ENCODE measurements around the gene PLEKHA6.

The PLEKHA6 gene

GRCh38 chr1:204172404-204173029 lies 187.2 kb downstream of the PLEKHA6 start:
- no peak for DNase-seq (ENCODE audit: low spot score)
- Histone ChIP-seq H3K4me3 (ENCODE audit: severe bottlenecking) (no peak overlapping the region), H3K36me3 (ENCODE audit: low read depth) (no peaks in the 10 kb centered on the region), H3K4me1 (ENCODE audit: insufficient read depth, poor library complexity, severe bottlenecking) (peaks cover 18% of the 10 kb centered on the region), H3K27me3 (ENCODE audit: insufficient read depth, poor library complexity, severe bottlenecking) (no peaks in the 10 kb centered on the region), H3K9me3 (ENCODE audit: severe bottlenecking) (peaks cover 24% of the 10 kb centered on the region), H3K27ac (ENCODE audit: poor library complexity, severe bottlenecking) (peak overlapping the region; percentile 62)
- TF ChIP-seq CTCF (IDR thresholded peaks at IDR 0.05; ENCODE audit: poor library complexity, severe bottlenecking): no peak
- ATAC-seq (ENCODE audit: low read depth): no peak

- ATAC-seq (ENCODE audit: low read depth): peak; percentile 93
- H3K4me1 ChIP-seq (ENCODE audit: insufficient read depth, poor library complexity, severe bottlenecking): peaks cover 18% of the 10 kb centered on the region
Measured at GRCh38 chr1:204171751-204172178, 188.0 kb downstream of the PLEKHA6 start.

GRCh38 chr1:204170494-204171155 lies 189.1 kb downstream of the PLEKHA6 start:
- H3K36me3 ChIP-seq (ENCODE audit: low read depth): no peaks in the 10 kb centered on the region
- ATAC-seq (ENCODE audit: low read depth) (no peak), DNase-seq (ENCODE audit: low spot score) (no peak)
- H3K27me3 ChIP-seq (ENCODE audit: insufficient read depth, poor library complexity, severe bottlenecking): no peaks in the 10 kb centered on the region
- no peak overlapping the region for H3K4me3 ChIP-seq (ENCODE audit: severe bottlenecking)
- H3K4me1 ChIP-seq (ENCODE audit: insufficient read depth, poor library complexity, severe bottlenecking): peaks cover 18% of the 10 kb centered on the region
- TF ChIP-seq CTCF (IDR thresholded peaks at IDR 0.05; ENCODE audit: poor library complexity, severe bottlenecking): no peak
- peak overlapping the region; percentile 62 for H3K27ac ChIP-seq (ENCODE audit: poor library complexity, severe bottlenecking)
- H3K9me3 ChIP-seq (ENCODE audit: severe bottlenecking): peaks cover 24% of the 10 kb centered on the region

More at GRCh38 chr1:204171751-204172178, 188.0 kb downstream of the PLEKHA6 start:
- H3K9me3 ChIP-seq (ENCODE audit: severe bottlenecking): peaks cover 24% of the 10 kb centered on the region
- H3K27ac ChIP-seq (ENCODE audit: poor library complexity, severe bottlenecking): peak overlapping the region; percentile 62
- no peak for TF ChIP-seq CTCF (IDR thresholded peaks at IDR 0.05; ENCODE audit: poor library complexity, severe bottlenecking)
- no peaks in the 10 kb centered on the region for H3K36me3 ChIP-seq (ENCODE audit: low read depth)
- DNase-seq (ENCODE audit: low spot score): no peak
- no peaks in the 10 kb centered on the region for H3K27me3 ChIP-seq (ENCODE audit: insufficient read depth, poor library complexity, severe bottlenecking)
- H3K4me3 ChIP-seq (ENCODE audit: severe bottlenecking): no peak overlapping the region

- TF ChIP-seq CTCF (IDR thresholded peaks at IDR 0.05; ENCODE audit: poor library complexity, severe bottlenecking): no peak
Measured at GRCh38 chr1:204169858-204170257, 189.9 kb downstream of the PLEKHA6 start.

More at GRCh38 chr1:204169858-204170257, 189.9 kb downstream of the PLEKHA6 start:
- H3K36me3 ChIP-seq (ENCODE audit: low read depth): no peaks in the 10 kb centered on the region
- ATAC-seq (ENCODE audit: low read depth) (no peak), DNase-seq (ENCODE audit: low spot score) (no peak)
- no peak overlapping the region for H3K27ac ChIP-seq (ENCODE audit: poor library complexity, severe bottlenecking)
- peaks cover 14% of the 10 kb centered on the region for H3K4me1 ChIP-seq (ENCODE audit: insufficient read depth, poor library complexity, severe bottlenecking)
- no peak overlapping the region for H3K4me3 ChIP-seq (ENCODE audit: severe bottlenecking)
- H3K9me3 ChIP-seq (ENCODE audit: severe bottlenecking): peaks cover 24% of the 10 kb centered on the region
- H3K27me3 ChIP-seq (ENCODE audit: insufficient read depth, poor library complexity, severe bottlenecking): no peaks in the 10 kb centered on the region
